GM23338 (cell line): ENCODE measurements around the gene PRKCG. TPM values are rescaled to one million over a fixed set of nuclear protein-coding genes. Genes with fewer than 3 reads are reported as not detected.

Experiments used
- ATAC-seq: fragments of 200-7000 bp; cut with Tn5 transposase; 3 replicates; pipeline ENCODE4 v1.9.1; 2020
- DNase-seq: peaks from one replicate; pipeline ENCODE4 v3.0.0-alpha.2; 2015; ENCODE audit warnings: low spot score
- H2AFZ ChIP-seq: fragments of 200-600 bp; sonication (generic); 2 replicates; pipeline ENCODE4 v1.8.0; 2016; ENCODE audit warnings: antibody characterized with exemption, mild to moderate bottlenecking, moderate library complexity
- H3F3A ChIP-seq: fragments of 200-600 bp; sonication (generic); replicated peaks from 2 replicates; pipeline ENCODE4 v1.8.0; 2017; ENCODE audit warnings: antibody characterized with exemption, mixed run types, low read depth
- H3K27ac ChIP-seq: fragments of 200-600 bp; sonication (generic); 2 replicates; pipeline ENCODE4 v1.6.1; 2016; ENCODE audit warnings: low read depth
- H3K27me3 ChIP-seq: fragments of 200-600 bp; sonication (generic); 2 replicates; pipeline ENCODE4 v1.8.0; 2016; ENCODE audit warnings: mild to moderate bottlenecking, mixed run types, moderate library complexity; ENCODE audit not compliant: insufficient read depth
- H3K36me3 ChIP-seq: fragments of 200-600 bp; sonication (generic); 2 replicates; pipeline ENCODE4 v1.8.0; 2016; ENCODE audit warnings: mild to moderate bottlenecking; ENCODE audit not compliant: insufficient read depth
- H3K4me1 ChIP-seq: fragments of 200-600 bp; sonication (generic); 2 replicates; pipeline ENCODE4 v1.8.0; 2016; ENCODE audit warnings: mild to moderate bottlenecking, moderate library complexity; ENCODE audit not compliant: insufficient read depth
- H3K4me2 ChIP-seq: fragments of 200-600 bp; sonication (generic); 2 replicates; pipeline ENCODE4 v1.7.1; 2017; ENCODE audit warnings: mixed run types
- H3K4me3 ChIP-seq: fragments of 200-600 bp; sonication (generic); 2 replicates; pipeline ENCODE4 v1.6.1; 2016; ENCODE audit warnings: mixed run types
- H3K79me2 ChIP-seq: fragments of 200-600 bp; sonication (generic); replicated peaks from 2 replicates; pipeline ENCODE4 v1.8.0; 2017; ENCODE audit warnings: mild to moderate bottlenecking; ENCODE audit not compliant: insufficient read depth
- H3K9me2 ChIP-seq: fragments of 200-600 bp; sonication (generic); 2 replicates; pipeline ENCODE4 v1.8.0; 2017; ENCODE audit not compliant: insufficient read depth
- H4K20me1 ChIP-seq: fragments of 200-600 bp; sonication (generic); replicated peaks from 2 replicates; pipeline ENCODE4 v1.8.0; 2017; ENCODE audit warnings: mild to moderate bottlenecking; ENCODE audit not compliant: insufficient read depth
- H3K27ac Mint-ChIP-seq: 2 replicates; pipeline ENCODE4 v1.8.0; 2020; ENCODE audit warnings: inconsistent platforms, mild to moderate bottlenecking, moderate library complexity, mixed read lengths
- H3K27me3 Mint-ChIP-seq: 3 replicates; pipeline ENCODE4 v1.8.0; 2022; ENCODE audit warnings: low read depth, mild to moderate bottlenecking, moderate library complexity, mixed read lengths, inconsistent platforms; ENCODE audit not compliant: insufficient read depth, poor library complexity
- H3K36me3 Mint-ChIP-seq: 3 replicates; pipeline ENCODE4 v1.8.0; 2021; ENCODE audit warnings: low read depth, mild to moderate bottlenecking, inconsistent platforms, moderate library complexity, mixed read lengths
- H3K4me1 Mint-ChIP-seq: 3 replicates; pipeline ENCODE4 v1.8.0; 2020; ENCODE audit warnings: mild to moderate bottlenecking, inconsistent platforms, mixed read lengths
- H3K4me3 Mint-ChIP-seq: 3 replicates; pipeline ENCODE4 v1.8.0; 2021; ENCODE audit warnings: moderate library complexity, mild to moderate bottlenecking, inconsistent platforms, mixed read lengths
- H3K9me3 Mint-ChIP-seq: 3 replicates; pipeline ENCODE4 v1.8.0; 2020; ENCODE audit warnings: moderate library complexity, mild to moderate bottlenecking, inconsistent platforms, mixed read lengths
- CREB1 ChIP-seq: fragments of 250-450 bp; sonication (Bioruptor Pico); IDR thresholded peaks from 2 replicates; pipeline ENCODE4 v1.5.0; 2020; ENCODE audit warnings: low read depth, mild to moderate bottlenecking, moderate library complexity
- CTCF ChIP-seq, 2 experiments: fragments of 200-600 bp in 1 of 2; sonication (generic) in 1 of 2; conservative IDR thresholded peaks; 2 replicates each; pipeline versions ENCODE4 v1.5.1 to v1.6.1; 2016 to 2017; ENCODE audit warnings: antibody characterized with exemption in 2 of 2, low read depth in 2 of 2, mild to moderate bottlenecking in 2 of 2, moderate library complexity in 1 of 2
- ETS1 ChIP-seq: IDR thresholded peaks from 2 replicates; pipeline ENCODE4 v1.6.1; 2016; ENCODE audit warnings: antibody characterized with exemption
- EZH2 ChIP-seq: fragments of 200-600 bp; sonication (generic); IDR thresholded peaks from one replicate; pipeline ENCODE4 v1.8.0; 2017; ENCODE audit warnings: antibody characterized with exemption, mild to moderate bottlenecking, low read depth; ENCODE audit not compliant: unreplicated experiment
- EZH2phosphoT487 ChIP-seq: fragments of 200-600 bp; sonication (generic); IDR thresholded peaks from one replicate; pipeline ENCODE4 v1.8.1; 2018; ENCODE audit warnings: antibody characterized with exemption; ENCODE audit not compliant: unreplicated experiment
- JUNB ChIP-seq: IDR thresholded peaks from one replicate; pipeline ENCODE4 v1.6.1; 2016; ENCODE audit warnings: antibody characterized with exemption; ENCODE audit not compliant: unreplicated experiment
- NANOG ChIP-seq: IDR thresholded peaks from 2 replicates; pipeline ENCODE4 v1.6.1; 2016; ENCODE audit warnings: antibody characterized with exemption, borderline replicate concordance
- POLR2AphosphoS5 ChIP-seq: IDR thresholded peaks from 2 replicates; pipeline ENCODE4 v1.6.1; 2016; ENCODE audit warnings: antibody characterized with exemption, low read depth
- REST ChIP-seq: IDR thresholded peaks from one replicate; pipeline ENCODE4 v1.6.1; 2018; ENCODE audit warnings: antibody characterized with exemption; ENCODE audit not compliant: unreplicated experiment
- STAT1 ChIP-seq: IDR thresholded peaks from one replicate; pipeline ENCODE4 v1.6.1; 2016; ENCODE audit warnings: antibody characterized with exemption; ENCODE audit not compliant: unreplicated experiment
- ZNF114 ChIP-seq: fragments of 250-450 bp; sonication (Bioruptor Pico); IDR thresholded peaks from 2 replicates; pipeline ENCODE4 v1.5.0; 2020; ENCODE audit warnings: mild to moderate bottlenecking, moderate library complexity
- ZNF331 ChIP-seq: fragments of 250-450 bp; sonication (Bioruptor Pico); IDR thresholded peaks from 2 replicates; pipeline ENCODE4 v1.5.0; 2020; ENCODE audit warnings: low read depth, mild to moderate bottlenecking, moderate library complexity
- ZNF462 ChIP-seq: fragments of 250-450 bp; sonication (Bioruptor Pico); IDR thresholded peaks from 2 replicates; pipeline ENCODE4 v1.5.0; 2020; ENCODE audit warnings: mild to moderate bottlenecking, moderate library complexity
- polyA plus RNA-seq: library from polyadenylated mRNA; unstranded; fragments of >200 nt; fragmentation: Nextera tagmentation; extraction: Ambion mirVana; gene quantifications from 2 replicates; pipeline ENCODE4 v1.2.1, GENCODE V29; 2016
- total RNA-seq: library from RNA; depleted of rRNA; stranded (reverse); fragments of >200 nt; shearing (Covaris generic); gene quantifications from 2 replicates; pipeline ENCODE4 v1.2.3, GENCODE V29; 2014

PRKCG gene
- total and polyA plus RNA-seq, 2 experiments from 2014 or later: 15.4 to 15.9 TPM

GRCh38 chr19:53945998-53946397 is 64.0 kb downstream of the PRKCG start:
- no peak overlapping the region for H2AFZ ChIP-seq
- H3K4me1 Mint-ChIP-seq: peaks cover 31% of the 10 kb centered on the region
- no peak for DNase-seq

More at GRCh38 chr19:53945998-53946397, 64.0 kb downstream of the PRKCG start:
- ATAC-seq: no peak
- Histone ChIP-seq H3K27ac (no peak overlapping the region), H4K20me1 (no peaks in the 10 kb centered on the region), H3K4me2 (peak overlapping the region; percentile 52), H3K27me3 (no peaks in the 10 kb centered on the region), H3K9me2 (no peaks in the 10 kb centered on the region), H3F3A (peaks cover 17% of the 10 kb centered on the region), H3K79me2 (no peaks in the 10 kb centered on the region), H3K4me3 (peak overlapping the region; percentile 42), H3K36me3 (no peaks in the 10 kb centered on the region), H3K4me1 (peaks cover 16% of the 10 kb centered on the region)
- Mint-ChIP-seq H3K27ac (0 out of 2 replicates have a peak overlapping the region, but pooled peaks have one; percentile 52), H3K4me3 (peak overlapping the region; percentile 73), H3K9me3 (no peaks in the 10 kb centered on the region), H3K27me3 (peaks cover 18% of the 10 kb centered on the region), H3K36me3 (no peaks in the 10 kb centered on the region; the same call in 2 of the 3 replicates)
- TF ChIP-seq CREB1 (no peak), ZNF114 (CRISPR knock-in tag) (no peak), JUNB (no peak), REST (no peak), EZH2phosphoT487 (no peak), ETS1 (no peak), POLR2AphosphoS5 (no peak), ZNF331 (CRISPR knock-in tag) (no peak), NANOG (no peak), EZH2 (no peak), STAT1 (no peak), ZNF462 (no peak), CTCF (conservative IDR thresholded peaks at IDR 0.05; ENCODE audit: low read depth in 2 of 2) (no peak)
